ENCODE measurements around the gene C3orf20.
A peak's percentile ranks its signal among the peaks of the same experiment; 100 is the strongest.

Gene C3orf20

GRCh38 chr3:14674841-14675240, at the start of gene C3orf20:
Gene C3orf20, plus strand, starts transcription at chr3:14675141. Its CDS starts 7,573 bp downstream, at chr3:14682714.
- no peak for DNase-seq (ENCODE audit: extremely low read depth in 1 of 2, low read depth in 1 of 2)

GRCh38 chr3:14625443-14625842, 49.5 kb upstream of the C3orf20 start:
- DNase-seq (ENCODE audit: extremely low read depth in 1 of 2, low read depth in 1 of 2): no peak

- no peak for DNase-seq (ENCODE audit: extremely low read depth in 1 of 2, low read depth in 1 of 2)
Measured at GRCh38 chr3:14627815-14628214, 47.1 kb upstream of the C3orf20 start.

GRCh38 chr3:14628406-14628805, 46.5 kb upstream of the C3orf20 start:
- DNase-seq (ENCODE audit: extremely low read depth in 1 of 2, low read depth in 1 of 2): no peak

GRCh38 chr3:14630404-14631100, 44.4 kb upstream of the C3orf20 start:
- DNase-seq (ENCODE audit: extremely low read depth in 1 of 2, low read depth in 1 of 2): no peak

GRCh38 chr3:14631101-14631497, 43.8 kb upstream of the C3orf20 start:
- no peak for DNase-seq (ENCODE audit: extremely low read depth in 1 of 2, low read depth in 1 of 2)

GRCh38 chr3:14631687-14632441, 43.1 kb upstream of the C3orf20 start:
- no peak for DNase-seq (ENCODE audit: extremely low read depth in 1 of 2, low read depth in 1 of 2)

GRCh38 chr3:14632442-14632930, 42.5 kb upstream of the C3orf20 start:
- no peak for DNase-seq (ENCODE audit: extremely low read depth in 1 of 2, low read depth in 1 of 2)

- no peak for DNase-seq (ENCODE audit: extremely low read depth in 1 of 2, low read depth in 1 of 2)
Measured at GRCh38 chr3:14633417-14633816, 41.5 kb upstream of the C3orf20 start.

- DNase-seq (ENCODE audit: extremely low read depth in 1 of 2, low read depth in 1 of 2): peak in 1 of 2 donors; percentile 39
Measured at GRCh38 chr3:14633819-14634424, 41.0 kb upstream of the C3orf20 start.

- DNase-seq (ENCODE audit: extremely low read depth in 1 of 2, low read depth in 1 of 2): no peak
Measured at GRCh38 chr3:14634763-14635400, 40.1 kb upstream of the C3orf20 start.

- DNase-seq (ENCODE audit: extremely low read depth in 1 of 2, low read depth in 1 of 2): no peak
Measured at GRCh38 chr3:14636496-14637087, 38.3 kb upstream of the C3orf20 start.

- no peak for DNase-seq (ENCODE audit: extremely low read depth in 1 of 2, low read depth in 1 of 2)
Measured at GRCh38 chr3:14640157-14640562, 34.8 kb upstream of the C3orf20 start.

GRCh38 chr3:14640734-14641133, 34.2 kb upstream of the C3orf20 start:
- DNase-seq (ENCODE audit: extremely low read depth in 1 of 2, low read depth in 1 of 2): no peak

GRCh38 chr3:14641346-14641745, 33.6 kb upstream of the C3orf20 start:
- DNase-seq (ENCODE audit: extremely low read depth in 1 of 2, low read depth in 1 of 2): no peak

- DNase-seq (ENCODE audit: extremely low read depth in 1 of 2, low read depth in 1 of 2): no peak
Measured at GRCh38 chr3:14645453-14645852, 29.5 kb upstream of the C3orf20 start.

- no peak for DNase-seq (ENCODE audit: extremely low read depth in 1 of 2, low read depth in 1 of 2)
Measured at GRCh38 chr3:14646131-14646573, 28.8 kb upstream of the C3orf20 start.

- DNase-seq (ENCODE audit: extremely low read depth in 1 of 2, low read depth in 1 of 2): no peak
Measured at GRCh38 chr3:14646589-14647413, 28.1 kb upstream of the C3orf20 start.

- no peak for DNase-seq (ENCODE audit: extremely low read depth in 1 of 2, low read depth in 1 of 2)
Measured at GRCh38 chr3:14647976-14648955, 26.7 kb upstream of the C3orf20 start.
